Breast epithelium (tissue), 3 donors: ENCODE measurements around the gene CSNK1G1.

Experiments used
- POLR2A ChIP-seq: fragments of 450-650 bp; IDR thresholded peaks from one replicate; pipeline ENCODE4 v1.6.1; 2016; ENCODE audit warnings: antibody characterized with exemption, mild to moderate bottlenecking, moderate library complexity
- POLR2AphosphoS5 ChIP-seq, 3 donors: sonication (generic); formaldehyde crosslinking; IDR thresholded peaks; one replicate each; pipeline ENCODE4 v1.6.1; 2017; ENCODE audit warnings: antibody characterized with exemption in 3 of 3
- TF ChIP-seq, protein P1 (sequence below), 3 donors: fragments of 450-650 bp; IDR thresholded peaks; one replicate each; pipeline ENCODE4 v1.5.1; 2016 to 2017; ENCODE audit warnings: antibody characterized with exemption in 3 of 3, mild to moderate bottlenecking in 3 of 3, moderate library complexity in 3 of 3

DNA sequence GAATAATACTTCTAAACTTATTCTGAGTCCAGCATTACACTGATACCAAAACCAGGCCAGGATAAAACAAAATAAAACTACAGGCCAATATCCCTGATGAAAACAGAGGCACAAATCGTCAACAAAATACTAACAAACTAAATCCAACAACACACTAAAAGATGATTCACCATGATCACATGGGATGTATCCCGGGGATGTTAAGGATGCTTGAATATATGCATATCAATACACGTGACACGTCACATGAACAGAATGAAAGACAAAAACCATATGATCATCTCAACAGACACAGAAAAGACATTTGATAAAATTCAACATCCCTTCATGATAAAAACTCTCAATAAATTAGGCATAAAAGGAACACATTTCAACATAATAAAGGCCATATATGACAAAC is 91.5 kb downstream of the CSNK1G1 start:
- TF ChIP-seq, protein P1, sequence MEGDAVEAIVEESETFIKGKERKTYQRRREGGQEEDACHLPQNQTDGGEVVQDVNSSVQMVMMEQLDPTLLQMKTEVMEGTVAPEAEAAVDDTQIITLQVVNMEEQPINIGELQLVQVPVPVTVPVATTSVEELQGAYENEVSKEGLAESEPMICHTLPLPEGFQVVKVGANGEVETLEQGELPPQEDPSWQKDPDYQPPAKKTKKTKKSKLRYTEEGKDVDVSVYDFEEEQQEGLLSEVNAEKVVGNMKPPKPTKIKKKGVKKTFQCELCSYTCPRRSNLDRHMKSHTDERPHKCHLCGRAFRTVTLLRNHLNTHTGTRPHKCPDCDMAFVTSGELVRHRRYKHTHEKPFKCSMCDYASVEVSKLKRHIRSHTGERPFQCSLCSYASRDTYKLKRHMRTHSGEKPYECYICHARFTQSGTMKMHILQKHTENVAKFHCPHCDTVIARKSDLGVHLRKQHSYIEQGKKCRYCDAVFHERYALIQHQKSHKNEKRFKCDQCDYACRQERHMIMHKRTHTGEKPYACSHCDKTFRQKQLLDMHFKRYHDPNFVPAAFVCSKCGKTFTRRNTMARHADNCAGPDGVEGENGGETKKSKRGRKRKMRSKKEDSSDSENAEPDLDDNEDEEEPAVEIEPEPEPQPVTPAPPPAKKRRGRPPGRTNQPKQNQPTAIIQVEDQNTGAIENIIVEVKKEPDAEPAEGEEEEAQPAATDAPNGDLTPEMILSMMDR (IDR thresholded peaks at IDR 0.05): no peak
- TF ChIP-seq POLR2A (no peak), POLR2AphosphoS5 (IDR thresholded peaks at IDR 0.05) (no peak)
